Activated CD4-positive, alpha-beta memory T cell treated with anti-CD3 and anti-CD28 coated beads for 36 hours (primary cell): Measurements from ENCODE around the gene CTTNBP2. TPM values are rescaled to one million over a fixed set of nuclear protein-coding genes. Genes with fewer than 3 reads are reported as not detected.

ENCODE experiments used
- CTCF ChIA-PET: fragments of 350-600 bp; sonication (Branson Sonifier 250); formaldehyde crosslinking; loops from one replicate; lab custom pipeline; 2021; ENCODE audit warnings: antibody characterized with exemption, inconsistent platforms; lab: Charles Lee
- POLR2A ChIA-PET: fragments of 350-600 bp; sonication (Branson Sonifier 250); formaldehyde crosslinking; loops from one replicate; lab custom pipeline; 2021; ENCODE audit warnings: antibody characterized with exemption; lab: Charles Lee
- DNase-seq: peaks from one replicate; pipeline ENCODE4 v3.0.0-alpha.2; 2020
- H3K27ac Mint-ChIP-seq: one replicate; pipeline ENCODE4 v1.8.0; 2021; ENCODE audit warnings: mixed read lengths
- H3K27me3 Mint-ChIP-seq: one replicate; pipeline ENCODE4 v1.8.0; 2021; ENCODE audit warnings: mixed read lengths
- H3K36me3 Mint-ChIP-seq: one replicate; pipeline ENCODE4 v1.8.0; 2021; ENCODE audit warnings: mixed read lengths
- H3K4me1 Mint-ChIP-seq: one replicate; pipeline ENCODE4 v1.8.0; 2021; ENCODE audit warnings: low read depth, mixed read lengths
- H3K4me3 Mint-ChIP-seq: one replicate; pipeline ENCODE4 v1.8.0; 2021; ENCODE audit warnings: mild to moderate bottlenecking, mixed read lengths
- H3K9me3 Mint-ChIP-seq: one replicate; pipeline ENCODE4 v1.8.0; 2021; ENCODE audit warnings: mixed read lengths
- intact Hi-C: fragments of 100-400 bp; cut with micrococcal nuclease; formaldehyde crosslinking; loops from one replicate; pipeline ENCODE4 v1.15.1; 2023
- total RNA-seq, 2 experiments: library from RNA; stranded (reverse); gene quantifications; one replicate each; pipeline ENCODE4 v1.2.3, GENCODE V29; 2021

CTTNBP2 gene
- total RNA-seq, 2 experiments from 2014 or later, result not detected

GRCh38 chr7:117664047-117664446, 209.2 kb downstream of the CTTNBP2 start:
- intact Hi-C loops, result no loop called here
- DNase-seq, result no peak
- Mint-ChIP-seq H3K4me1 (no peaks in the 10 kb centered on the region), H3K9me3 (no peaks in the 10 kb centered on the region), H3K36me3 (no peaks in the 10 kb centered on the region), H3K4me3 (no peak overlapping the region), H3K27ac (no peak overlapping the region), H3K27me3 (no peaks in the 10 kb centered on the region)
- ChIA-PET POLR2A (no interaction called here), CTCF (no interaction called here)

GRCh38 chr7:117661328-117661727, 211.9 kb downstream of the CTTNBP2 start:
- POLR2A ChIA-PET, result no interaction called here
- H3K4me1 Mint-ChIP-seq, result no peaks in the 10 kb centered on the region

More at GRCh38 chr7:117661328-117661727, 211.9 kb downstream of the CTTNBP2 start:
- H3K36me3 Mint-ChIP-seq, result no peaks in the 10 kb centered on the region
- no peak overlapping the region for H3K4me3 Mint-ChIP-seq
- CTCF ChIA-PET, result no interaction called here
- no peaks in the 10 kb centered on the region for H3K9me3 Mint-ChIP-seq
- H3K27me3 Mint-ChIP-seq, result no peaks in the 10 kb centered on the region
- no peak overlapping the region for H3K27ac Mint-ChIP-seq
- intact Hi-C loops, result no loop called here
- DNase-seq, result no peak
